HepG2 (cell line): ENCODE measurements around the gene NRAP. TPM values are rescaled to one million over a fixed set of nuclear protein-coding genes. Genes with fewer than 3 reads are reported as not detected.

ENCODE experiments used
- ARNT2 ChIP-seq: sonication (generic); formaldehyde crosslinking; IDR thresholded peaks from 2 replicates; pipeline ENCODE4 v1.8.0; 2022; ENCODE audit warnings: mild to moderate bottlenecking, low read depth, missing genetic modification reagents, moderate library complexity
- CBX5 ChIP-seq: sonication (generic); formaldehyde crosslinking; IDR thresholded peaks from 2 replicates; pipeline ENCODE4 v1.4.0; 2020; ENCODE audit warnings: missing genetic modification reagents, borderline replicate concordance
- ELF4 ChIP-seq: sonication (generic); formaldehyde crosslinking; IDR thresholded peaks from 2 replicates; pipeline ENCODE4 v1.5.0; 2020; ENCODE audit warnings: missing genetic modification reagents, mild to moderate bottlenecking, moderate library complexity, borderline replicate concordance
- FOXA3 ChIP-seq: IDR thresholded peaks from 2 replicates; pipeline ENCODE4 v1.6.1; 2016; ENCODE audit warnings: missing genetic modification reagents, missing compliant biosample characterization
- FOXC1 ChIP-seq: sonication (generic); formaldehyde crosslinking; IDR thresholded peaks from 2 replicates; pipeline ENCODE4 v1.8.0; 2022; ENCODE audit warnings: mild to moderate bottlenecking, missing genetic modification reagents, borderline replicate concordance
- GATAD2A ChIP-seq: IDR thresholded peaks from 2 replicates; pipeline ENCODE4 v1.6.1; 2016
- HNF4A ChIP-seq: sonication (generic); formaldehyde crosslinking; IDR thresholded peaks from 2 replicates; pipeline ENCODE4 v1.4.0; 2020; ENCODE audit warnings: missing genetic modification reagents
- KDM1A ChIP-seq: IDR thresholded peaks from 2 replicates; pipeline ENCODE4 v1.6.1; 2016; ENCODE audit warnings: missing compliant biosample characterization
- ONECUT2 ChIP-seq: sonication (generic); formaldehyde crosslinking; IDR thresholded peaks from 2 replicates; pipeline ENCODE4 v1.4.0; 2020; ENCODE audit warnings: missing genetic modification reagents
- PHB2 ChIP-seq: fragments of 450-650 bp; IDR thresholded peaks from 2 replicates; pipeline ENCODE4 v1.6.1; 2018; ENCODE audit not compliant: partially characterized antibody
- RARA ChIP-seq: IDR thresholded peaks from 2 replicates; pipeline ENCODE4 v1.6.1; 2016; ENCODE audit warnings: missing genetic modification reagents, missing compliant biosample characterization
- RXRA ChIP-seq: sonication (generic); formaldehyde crosslinking; IDR thresholded peaks from 2 replicates; pipeline ENCODE4 v1.5.1; 2020; ENCODE audit warnings: missing genetic modification reagents
- TBX3 ChIP-seq: fragments of 450-650 bp; IDR thresholded peaks from 2 replicates; pipeline ENCODE4 v1.6.1; 2017; ENCODE audit warnings: antibody characterized with exemption, mild to moderate bottlenecking, inconsistent platforms, borderline replicate concordance
- TEAD3 ChIP-seq: optimal IDR thresholded peaks from 2 replicates; pipeline ENCODE3; 2016; ENCODE audit warnings: borderline replicate concordance
- TOPORS ChIP-seq: sonication (generic); formaldehyde crosslinking; IDR thresholded peaks from 2 replicates; pipeline ENCODE4 v1.8.0; 2023; ENCODE audit warnings: mild to moderate bottlenecking, missing genetic modification reagents
- ZNF205 ChIP-seq: IDR thresholded peaks from 2 replicates; pipeline ENCODE4 v1.6.1; 2018; ENCODE audit warnings: missing biosample characterization, missing genetic modification reagents
- polyA plus RNA-seq, 8 experiments: library from polyadenylated mRNA; depleted of rRNA in 3 of 8; stranded (reverse) in 7 of 8; unstranded in 1 of 8; fragments of >200 nt; fragmentation: Illumina TruSeq in 4 of 8; extraction: Trizol in 4 of 8; gene quantifications; 2 replicates each; pipeline versions ENCODE4 v1.2.1 to v1.2.3, GENCODE V29; 2011 to 2016; ENCODE audit warnings: low read depth in 4 of 8, missing spikeins in 1 of 8, mixed read lengths in 1 of 8; ENCODE audit not compliant: insufficient read depth in 1 of 8
- total RNA-seq, 5 experiments: library from RNA; depleted of rRNA; stranded (reverse); fragments of >200 nt; fragmentation: Illumina TruSeq; extraction: Trizol; gene quantifications; 2 replicates each; pipeline ENCODE4 v1.2.3, GENCODE V29; 2016; ENCODE audit warnings: low read depth in 1 of 5
- TF ChIP-seq, protein P1 (sequence below): sonication (generic); formaldehyde crosslinking; IDR thresholded peaks from 2 replicates; pipeline ENCODE4 v1.4.0; 2020; ENCODE audit warnings: missing genetic modification reagents
- TF ChIP-seq, protein P2 (sequence below): sonication (generic); formaldehyde crosslinking; IDR thresholded peaks from 2 replicates; pipeline ENCODE4 v1.5.1; 2020; ENCODE audit warnings: mild to moderate bottlenecking, moderate library complexity, missing genetic modification reagents
- TF ChIP-seq, protein P3 (sequence below): sonication (generic); formaldehyde crosslinking; IDR thresholded peaks from 2 replicates; pipeline ENCODE4 v1.4.0; 2020; ENCODE audit warnings: mild to moderate bottlenecking, missing genetic modification reagents

Gene NRAP
- total and polyA plus RNA-seq, 2 of the 13 experiments (the other 11 are each of a cell fraction or from before 2014, with no cell fraction given), result not detected

DNA sequence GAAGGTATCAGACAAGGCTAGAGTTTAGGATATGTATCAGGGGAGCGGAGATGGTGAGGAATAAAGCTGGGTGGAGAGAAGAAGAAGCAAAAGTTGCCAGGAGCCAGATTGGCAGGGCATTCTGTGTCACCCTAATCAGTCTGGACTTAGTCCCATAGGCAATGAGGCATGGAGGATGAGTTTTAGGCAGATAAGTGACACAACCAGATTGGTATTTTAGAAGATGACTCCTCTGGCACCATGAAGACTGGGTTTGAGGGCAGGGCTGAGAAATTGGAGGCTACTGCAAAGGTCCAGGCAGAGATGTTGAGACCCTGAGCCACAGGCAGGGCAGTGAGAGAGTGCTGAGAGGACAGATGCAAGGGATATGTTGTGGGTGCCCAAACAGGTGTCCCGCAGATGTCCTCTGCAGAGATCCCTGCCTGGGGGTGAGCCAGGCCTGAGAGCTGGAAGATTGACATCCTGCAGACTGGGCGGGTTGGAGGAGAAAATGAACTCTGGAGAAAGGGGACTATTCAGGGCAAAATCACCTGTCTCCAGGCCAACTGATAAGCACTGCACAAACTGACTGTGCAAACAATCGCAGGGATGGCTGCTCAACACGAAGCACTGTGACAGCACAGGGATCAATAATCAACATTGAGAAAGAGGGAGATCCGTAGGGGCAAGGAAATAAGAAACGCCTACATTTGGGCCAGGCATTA, 122.8 kb downstream of the NRAP start (continued):
- TF ChIP-seq, protein P1, sequence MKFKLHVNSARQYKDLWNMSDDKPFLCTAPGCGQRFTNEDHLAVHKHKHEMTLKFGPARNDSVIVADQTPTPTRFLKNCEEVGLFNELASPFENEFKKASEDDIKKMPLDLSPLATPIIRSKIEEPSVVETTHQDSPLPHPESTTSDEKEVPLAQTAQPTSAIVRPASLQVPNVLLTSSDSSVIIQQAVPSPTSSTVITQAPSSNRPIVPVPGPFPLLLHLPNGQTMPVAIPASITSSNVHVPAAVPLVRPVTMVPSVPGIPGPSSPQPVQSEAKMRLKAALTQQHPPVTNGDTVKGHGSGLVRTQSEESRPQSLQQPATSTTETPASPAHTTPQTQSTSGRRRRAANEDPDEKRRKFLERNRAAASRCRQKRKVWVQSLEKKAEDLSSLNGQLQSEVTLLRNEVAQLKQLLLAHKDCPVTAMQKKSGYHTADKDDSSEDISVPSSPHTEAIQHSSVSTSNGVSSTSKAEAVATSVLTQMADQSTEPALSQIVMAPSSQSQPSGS (CRISPR knock-in tag), result peak; percentile 21; the same call in 1 of the 2 replicates
- TF ChIP-seq FOXC1 (CRISPR knock-in tag) (0 out of 2 replicates have a peak, but pooled peaks have one; percentile 39), TEAD3 (CRISPR knock-in tag) (no peak), RARA (0 out of 2 replicates have a peak, but pooled peaks have one; percentile 16), TOPORS (CRISPR knock-in tag) (peak; percentile 28; the same call in 1 of the 2 replicates), RXRA (CRISPR knock-in tag) (peak; percentile 57; the same call in 1 of the 2 replicates), ELF4 (CRISPR knock-in tag) (no peak), CBX5 (CRISPR knock-in tag) (0 out of 2 replicates have a peak, but pooled peaks have one; percentile 16), FOXA3 (CRISPR knock-in tag) (peak; percentile 73), ZNF205 (CRISPR knock-in tag) (peak; percentile 64; the same call in 1 of the 2 replicates), GATAD2A (CRISPR knock-in tag) (peak; percentile 78), ONECUT2 (CRISPR knock-in tag) (peak; percentile 95), HNF4A (CRISPR knock-in tag) (peak; percentile 59; the same call in 1 of the 2 replicates), ARNT2 (CRISPR knock-in tag) (no peak), TBX3 (no peak), PHB2 (no peak), KDM1A (0 out of 2 replicates have a peak, but pooled peaks have one; percentile 58)
- TF ChIP-seq, protein P2, sequence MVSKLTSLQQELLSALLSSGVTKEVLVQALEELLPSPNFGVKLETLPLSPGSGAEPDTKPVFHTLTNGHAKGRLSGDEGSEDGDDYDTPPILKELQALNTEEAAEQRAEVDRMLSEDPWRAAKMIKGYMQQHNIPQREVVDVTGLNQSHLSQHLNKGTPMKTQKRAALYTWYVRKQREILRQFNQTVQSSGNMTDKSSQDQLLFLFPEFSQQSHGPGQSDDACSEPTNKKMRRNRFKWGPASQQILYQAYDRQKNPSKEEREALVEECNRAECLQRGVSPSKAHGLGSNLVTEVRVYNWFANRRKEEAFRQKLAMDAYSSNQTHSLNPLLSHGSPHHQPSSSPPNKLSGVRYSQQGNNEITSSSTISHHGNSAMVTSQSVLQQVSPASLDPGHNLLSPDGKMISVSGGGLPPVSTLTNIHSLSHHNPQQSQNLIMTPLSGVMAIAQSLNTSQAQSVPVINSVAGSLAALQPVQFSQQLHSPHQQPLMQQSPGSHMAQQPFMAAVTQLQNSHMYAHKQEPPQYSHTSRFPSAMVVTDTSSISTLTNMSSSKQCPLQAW (CRISPR knock-in tag), result peak; percentile 45; the same call in 1 of the 2 replicates
- TF ChIP-seq, protein P3, sequence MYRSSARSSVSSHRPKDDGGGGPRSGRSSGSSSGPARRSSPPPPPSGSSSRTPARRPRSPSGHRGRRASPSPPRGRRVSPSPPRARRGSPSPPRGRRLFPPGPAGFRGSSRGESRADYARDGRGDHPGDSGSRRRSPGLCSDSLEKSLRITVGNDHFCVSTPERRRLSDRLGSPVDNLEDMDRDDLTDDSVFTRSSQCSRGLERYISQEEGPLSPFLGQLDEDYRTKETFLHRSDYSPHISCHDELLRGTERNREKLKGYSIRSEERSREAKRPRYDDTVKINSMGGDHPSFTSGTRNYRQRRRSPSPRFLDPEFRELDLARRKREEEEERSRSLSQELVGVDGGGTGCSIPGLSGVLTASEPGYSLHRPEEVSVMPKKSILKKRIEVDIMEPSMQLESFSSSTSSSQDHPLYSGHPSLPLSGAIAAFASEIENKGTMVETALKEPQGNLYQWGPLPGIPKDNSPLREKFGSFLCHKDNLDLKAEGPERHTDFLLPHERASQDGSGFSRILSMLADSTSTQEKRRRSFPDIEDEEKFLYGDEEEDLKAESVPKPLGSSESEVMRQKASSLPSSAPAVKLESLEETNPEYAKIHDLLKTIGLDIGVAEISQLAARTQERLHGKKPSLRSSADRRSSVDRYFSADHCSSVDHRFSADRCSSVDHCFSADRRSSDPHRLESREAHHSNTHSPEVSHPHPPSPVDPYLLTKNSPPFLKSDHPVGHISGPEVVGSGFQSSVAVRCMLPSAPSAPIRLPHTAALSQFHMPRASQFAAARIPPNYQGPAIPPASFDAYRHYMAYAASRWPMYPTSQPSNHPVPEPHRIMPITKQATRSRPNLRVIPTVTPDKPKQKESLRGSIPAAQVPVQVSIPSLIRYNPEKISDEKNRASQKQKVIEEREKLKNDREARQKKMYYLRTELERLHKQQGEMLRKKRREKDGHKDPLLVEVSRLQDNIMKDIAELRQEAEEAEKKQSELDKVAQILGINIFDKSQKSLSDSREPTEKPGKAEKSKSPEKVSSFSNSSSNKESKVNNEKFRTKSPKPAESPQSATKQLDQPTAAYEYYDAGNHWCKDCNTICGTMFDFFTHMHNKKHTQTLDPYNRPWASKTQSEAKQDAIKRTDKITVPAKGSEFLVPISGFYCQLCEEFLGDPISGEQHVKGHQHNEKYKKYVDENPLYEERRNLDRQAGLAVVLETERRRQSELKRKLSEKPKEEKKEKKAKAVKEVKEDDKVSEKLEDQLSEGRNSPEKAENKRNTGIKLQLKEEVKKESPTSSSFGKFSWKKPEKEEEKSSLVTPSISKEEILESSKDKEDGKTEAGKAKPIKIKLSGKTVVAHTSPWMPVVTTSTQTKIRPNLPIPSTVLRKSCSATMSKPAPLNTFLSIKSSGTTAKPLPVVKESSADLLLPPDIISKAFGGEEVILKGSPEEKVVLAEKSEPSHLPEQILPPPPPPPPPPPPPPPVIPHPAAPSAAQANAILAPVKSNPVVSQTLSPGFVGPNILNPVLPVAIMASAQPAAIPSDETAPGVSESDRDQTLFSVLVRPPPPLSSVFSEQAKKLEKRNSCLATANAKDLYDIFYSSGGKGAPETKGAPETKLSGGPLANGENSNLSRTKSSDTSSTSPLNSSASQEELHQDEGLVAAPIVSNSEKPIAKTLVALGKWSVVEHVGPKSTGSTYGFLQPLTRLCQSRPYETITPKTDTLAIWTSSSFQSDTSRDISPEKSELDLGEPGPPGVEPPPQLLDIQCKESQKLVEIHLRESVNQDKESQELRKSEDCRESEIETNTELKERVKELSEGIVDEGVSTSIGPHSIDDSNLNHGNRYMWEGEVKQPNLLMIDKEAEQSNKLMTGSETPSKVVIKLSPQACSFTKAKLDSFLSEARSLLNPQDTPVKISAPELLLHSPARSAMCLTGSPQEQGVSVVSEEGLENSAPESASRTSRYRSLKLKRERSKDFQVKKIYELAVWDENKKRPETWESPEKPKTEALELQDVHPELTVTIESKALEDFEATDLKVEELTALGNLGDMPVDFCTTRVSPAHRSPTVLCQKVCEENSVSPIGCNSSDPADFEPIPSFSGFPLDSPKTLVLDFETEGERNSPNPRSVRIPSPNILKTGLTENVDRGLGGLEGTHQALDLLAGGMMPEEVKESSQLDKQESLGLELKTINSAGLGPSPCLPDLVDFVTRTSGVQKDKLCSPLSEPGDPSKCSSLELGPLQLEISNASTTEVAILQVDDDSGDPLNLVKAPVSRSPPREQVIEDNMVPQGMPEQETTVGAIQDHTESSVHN (CRISPR knock-in tag), result no peak
